ENCODE data around the gene FAM98B. TPM values are rescaled to one million over a fixed set of nuclear protein-coding genes. Genes with fewer than 3 reads are reported as not detected.

The FAM98B gene
- total RNA-seq, 4 donors from 2014 or later: 5.2 to 12.2 (median 7.6) TPM

- no peak overlapping the region for H3K27ac ChIP-seq
- no peaks in the 10 kb centered on the region for H3K9me3 ChIP-seq
- TF ChIP-seq POLR2A (IDR thresholded peaks at IDR 0.05): no peak
- TF ChIP-seq CTCF (IDR thresholded peaks at IDR 0.05): no peak
- TF ChIP-seq POLR2AphosphoS5 (IDR thresholded peaks at IDR 0.05): no peak
- no peak for TF ChIP-seq EP300 (IDR thresholded peaks at IDR 0.05; ENCODE audit: low read depth)
- H3K4me3 ChIP-seq: no peak overlapping the region
- H3K36me3 ChIP-seq: no peaks in the 10 kb centered on the region
- no peaks in the 10 kb centered on the region for H3K4me1 ChIP-seq
- in situ Hi-C loops (cut with MboI; ENCODE audit: low pct_ligation_motif_present in 1 of 4, low pct_unique_long_range_greater_than_20kb in 1 of 4, low sequenced_read_pairs in 3 of 4): no loop called here
- 76 to 80% methylated on average over 3 to 4 of the region's 4 CpGs for WGBS, 2 donors (ENCODE audit: low coverage in 1 of 2)
- no peak for DNase-seq
- intact Hi-C loops (cut with DNase I; ENCODE audit: low total_unique reads): loop anchor here (5.0 kb wide), 1 partner anchor 458 kb away; no protein-coding TSS in a partner anchor
- H3K27me3 ChIP-seq: no peaks in the 10 kb centered on the region
Observed at GRCh38 chr15:38509152-38509551, 55.2 kb downstream of the FAM98B start.

- intact Hi-C loops (cut with DNase I; ENCODE audit: low total_unique reads) (no loop called here), in situ Hi-C loops (cut with MboI; ENCODE audit: low pct_ligation_motif_present in 1 of 4, low pct_unique_long_range_greater_than_20kb in 1 of 4, low sequenced_read_pairs in 3 of 4) (no loop called here)
- no peak for TF ChIP-seq POLR2AphosphoS5 (IDR thresholded peaks at IDR 0.05)
- no peak for TF ChIP-seq POLR2A (IDR thresholded peaks at IDR 0.05)
- TF ChIP-seq CTCF (IDR thresholded peaks at IDR 0.05): no peak
- no peak for TF ChIP-seq EP300 (IDR thresholded peaks at IDR 0.05; ENCODE audit: low read depth)
- no peaks in the 10 kb centered on the region for H3K27me3 ChIP-seq
- no peak overlapping the region for H3K27ac ChIP-seq
- DNase-seq: no peak
- H3K9me3 ChIP-seq: no peaks in the 10 kb centered on the region
- 79 to 100% methylated on average over 1 of the region's 1 CpG for WGBS, 2 donors (ENCODE audit: low coverage in 1 of 2)
- no peaks in the 10 kb centered on the region for H3K4me1 ChIP-seq
- H3K4me3 ChIP-seq: no peak overlapping the region
- H3K36me3 ChIP-seq: no peaks in the 10 kb centered on the region
Observed at GRCh38 chr15:38512901-38513300, 59.0 kb downstream of the FAM98B start.

- H3K27me3 ChIP-seq: no peaks in the 10 kb centered on the region
- intact Hi-C loops (cut with DNase I; ENCODE audit: low total_unique reads): no loop called here
- in situ Hi-C loops (cut with MboI; ENCODE audit: low pct_ligation_motif_present in 1 of 4, low pct_unique_long_range_greater_than_20kb in 1 of 4, low sequenced_read_pairs in 3 of 4): no loop called here
Observed at GRCh38 chr15:38514601-38515000, 60.7 kb downstream of the FAM98B start.

GRCh38 chr15:38516626-38517025 lies 62.7 kb downstream of the FAM98B start:
- WGBS, 2 donors (ENCODE audit: low coverage in 1 of 2): 79 to 89% methylated on average over 2 to 5 of the region's 5 CpGs

More at GRCh38 chr15:38514601-38515000, 60.7 kb downstream of the FAM98B start:
- TF ChIP-seq CTCF (IDR thresholded peaks at IDR 0.05): no peak
- no peak for TF ChIP-seq POLR2AphosphoS5 (IDR thresholded peaks at IDR 0.05)
- no peak for TF ChIP-seq EP300 (IDR thresholded peaks at IDR 0.05; ENCODE audit: low read depth)
- no peak for TF ChIP-seq POLR2A (IDR thresholded peaks at IDR 0.05)
- 74% methylated on average over 2 of the region's 2 CpGs; no CpG with 5 or more reads in 1 of the 2 donors for WGBS, 2 donors (ENCODE audit: low coverage in 1 of 2)
- Histone ChIP-seq H3K9me3 (no peaks in the 10 kb centered on the region), H3K4me3 (no peak overlapping the region), H3K4me1 (no peaks in the 10 kb centered on the region), H3K27ac (no peak overlapping the region), H3K36me3 (no peaks in the 10 kb centered on the region)
- DNase-seq: no peak

More at GRCh38 chr15:38516626-38517025, 62.7 kb downstream of the FAM98B start:
- Histone ChIP-seq H3K27me3 (no peaks in the 10 kb centered on the region), H3K4me3 (no peak overlapping the region), H3K27ac (no peak overlapping the region), H3K9me3 (no peaks in the 10 kb centered on the region), H3K4me1 (no peaks in the 10 kb centered on the region), H3K36me3 (no peaks in the 10 kb centered on the region)
- no peak for TF ChIP-seq POLR2A (IDR thresholded peaks at IDR 0.05)
- TF ChIP-seq EP300 (IDR thresholded peaks at IDR 0.05; ENCODE audit: low read depth): no peak
- no peak for TF ChIP-seq CTCF (IDR thresholded peaks at IDR 0.05)
- TF ChIP-seq POLR2AphosphoS5 (IDR thresholded peaks at IDR 0.05): no peak
- intact Hi-C loops (cut with DNase I; ENCODE audit: low total_unique reads): no loop called here
- in situ Hi-C loops (cut with MboI; ENCODE audit: low pct_ligation_motif_present in 1 of 4, low pct_unique_long_range_greater_than_20kb in 1 of 4, low sequenced_read_pairs in 3 of 4): no loop called here
- no peak for DNase-seq
